Ishikawa (cell line): ENCODE results near the gene ASCC1.

ENCODE experiments used
- CEBPB ChIP-seq: IDR thresholded peaks from 2 replicates; pipeline ENCODE4 v1.6.1; 2012
- CREB1 ChIP-seq: IDR thresholded peaks from 2 replicates; pipeline ENCODE4 v1.6.1; 2012; ENCODE audit warnings: low read depth
- EGR1 ChIP-seq: IDR thresholded peaks from 2 replicates; pipeline ENCODE4 v1.6.1; 2012
- EP300 ChIP-seq: IDR thresholded peaks from 2 replicates; pipeline ENCODE4 v1.6.1; 2012; ENCODE audit warnings: borderline replicate concordance
- FOXM1 ChIP-seq: IDR thresholded peaks from 2 replicates; pipeline ENCODE4 v1.6.1; 2012; ENCODE audit warnings: low read depth, borderline replicate concordance
- MAX ChIP-seq: IDR thresholded peaks from 2 replicates; pipeline ENCODE4 v1.6.1; 2012
- NFIC ChIP-seq: IDR thresholded peaks from 2 replicates; pipeline ENCODE4 v1.6.1; 2012
- RAD21 ChIP-seq: IDR thresholded peaks from 2 replicates; pipeline ENCODE4 v1.6.1; 2012; ENCODE audit warnings: low read depth
- REST ChIP-seq: IDR thresholded peaks from 2 replicates; pipeline ENCODE4 v1.6.1; 2012; ENCODE audit warnings: low read depth, mild to moderate bottlenecking
- TAF1 ChIP-seq: IDR thresholded peaks from 2 replicates; pipeline ENCODE4 v1.6.1; 2012; ENCODE audit warnings: low read depth, mild to moderate bottlenecking
- TCF12 ChIP-seq: IDR thresholded peaks from 2 replicates; pipeline ENCODE4 v1.6.1; 2012; ENCODE audit warnings: low read depth
- TEAD4 ChIP-seq: IDR thresholded peaks from 2 replicates; pipeline ENCODE4 v1.6.1; 2012
- USF1 ChIP-seq: IDR thresholded peaks from 2 replicates; pipeline ENCODE4 v1.6.1; 2012
- YY1 ChIP-seq: IDR thresholded peaks from 2 replicates; pipeline ENCODE4 v1.6.1; 2012; ENCODE audit warnings: low read depth
- ZBTB7A ChIP-seq: IDR thresholded peaks from 2 replicates; pipeline ENCODE4 v1.6.1; 2012; ENCODE audit warnings: low read depth

The ASCC1 gene

DNA sequence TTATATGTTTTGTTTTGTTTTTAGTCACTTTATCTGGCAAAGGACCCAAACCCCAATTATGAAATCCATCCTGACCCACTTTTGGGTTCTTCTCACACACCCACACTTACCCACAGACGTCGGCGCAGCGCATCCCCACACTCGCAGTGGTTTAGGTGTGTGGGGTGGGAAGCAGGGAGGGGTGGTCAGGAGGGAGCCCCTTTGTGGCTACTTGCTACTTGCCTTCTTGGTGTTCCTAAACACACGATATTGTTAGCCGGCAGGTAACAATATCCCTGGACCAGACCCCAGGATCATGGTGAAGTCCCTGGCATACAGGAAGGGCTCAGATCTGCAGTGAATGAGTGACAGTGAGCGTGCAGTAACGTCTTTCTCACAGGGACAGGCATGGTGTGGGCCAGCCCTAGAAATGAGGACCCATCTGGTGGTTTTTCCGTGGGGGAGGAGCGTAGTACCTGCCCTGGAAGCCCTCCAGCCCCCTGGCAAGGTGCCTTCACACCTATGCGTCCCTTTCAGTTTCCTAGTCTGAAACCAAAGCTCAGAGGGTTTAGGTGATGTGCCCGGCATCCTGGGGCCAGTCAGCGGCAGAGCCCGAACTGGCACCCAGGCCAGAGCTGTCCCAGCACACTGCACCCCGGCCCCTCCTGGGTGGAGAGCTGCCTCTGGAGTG, 132.2 kb downstream of the ASCC1 start:
- no peak for TF ChIP-seq FOXM1
- TF ChIP-seq YY1: no peak
- TF ChIP-seq TCF12: no peak
- no peak for TF ChIP-seq CEBPB
- no peak for TF ChIP-seq TAF1
- TF ChIP-seq EP300: no peak
- no peak for TF ChIP-seq ZBTB7A
- no peak for TF ChIP-seq MAX
- TF ChIP-seq USF1: no peak
- TF ChIP-seq TEAD4: no peak
- TF ChIP-seq RAD21: no peak
- no peak for TF ChIP-seq EGR1
- no peak for TF ChIP-seq CREB1
- no peak for TF ChIP-seq NFIC

- TF ChIP-seq ZBTB7A (no peak), REST (no peak), RAD21 (no peak)
Measured at GRCh38 chr10:72082856-72083789, 133.0 kb downstream of the ASCC1 start.

GRCh38 chr10:72081772-72082590, 134.1 kb downstream of the ASCC1 start:
- TF ChIP-seq FOXM1: no peak
- no peak for TF ChIP-seq CREB1
- peak; percentile 39; the same call in 1 of the 2 replicates for TF ChIP-seq TEAD4
- TF ChIP-seq CEBPB: no peak
- no peak for TF ChIP-seq ZBTB7A
- no peak for TF ChIP-seq RAD21
- TF ChIP-seq NFIC: peak; percentile 84
- 0 out of 2 replicates have a peak, but pooled peaks have one; percentile 31 for TF ChIP-seq TCF12
- no peak for TF ChIP-seq EGR1
- TF ChIP-seq MAX: no peak
- no peak for TF ChIP-seq TAF1
- no peak; the same call in 1 of the 2 replicates for TF ChIP-seq EP300
- no peak for TF ChIP-seq USF1
- TF ChIP-seq YY1: no peak
- no peak for TF ChIP-seq REST

DNA sequence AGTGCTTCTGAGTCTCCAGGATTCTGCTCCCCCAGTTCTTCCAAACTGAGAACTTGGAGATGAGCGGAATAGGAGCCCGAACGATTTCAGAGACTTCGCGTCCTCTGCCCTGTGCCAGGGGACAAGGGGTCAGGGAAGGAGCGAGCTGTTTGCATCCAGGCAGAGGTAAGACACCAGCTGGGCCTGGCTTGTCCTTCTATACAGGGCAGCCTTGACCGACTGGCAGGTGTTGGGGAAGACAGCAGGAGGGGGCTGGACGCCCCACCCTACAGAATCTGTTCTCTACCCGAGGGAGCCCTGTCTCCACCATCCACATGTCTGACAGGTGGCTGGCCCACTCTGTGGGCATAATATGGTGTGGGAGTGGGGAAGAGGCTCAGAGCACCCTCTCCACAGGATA, 134.9 kb downstream of the ASCC1 start:
- no peak for TF ChIP-seq USF1
- no peak for TF ChIP-seq TCF12
- TF ChIP-seq TEAD4: no peak
- TF ChIP-seq REST: no peak
- TF ChIP-seq FOXM1: no peak
- no peak for TF ChIP-seq TAF1
- no peak for TF ChIP-seq EGR1
- TF ChIP-seq YY1: no peak
- TF ChIP-seq NFIC: no peak
- TF ChIP-seq CREB1: no peak
- TF ChIP-seq RAD21: no peak
- TF ChIP-seq MAX: no peak
- TF ChIP-seq CEBPB: no peak
